Measurements from ENCODE around the gene RTN4RL1. TPM values are rescaled to one million over a fixed set of nuclear protein-coding genes. Genes with fewer than 3 reads are reported as not detected.

RTN4RL1 gene
- total RNA-seq, 1 experiment from 2014 or later = 0.80 TPM

- POLR2A ChIA-PET = no interaction called here
- no peak for TF ChIP-seq SIN3A (IDR thresholded peaks at IDR 0.05; ENCODE audit: borderline replicate concordance, insufficient read depth, low read depth, low read length)
- TF ChIP-seq, protein P1, sequence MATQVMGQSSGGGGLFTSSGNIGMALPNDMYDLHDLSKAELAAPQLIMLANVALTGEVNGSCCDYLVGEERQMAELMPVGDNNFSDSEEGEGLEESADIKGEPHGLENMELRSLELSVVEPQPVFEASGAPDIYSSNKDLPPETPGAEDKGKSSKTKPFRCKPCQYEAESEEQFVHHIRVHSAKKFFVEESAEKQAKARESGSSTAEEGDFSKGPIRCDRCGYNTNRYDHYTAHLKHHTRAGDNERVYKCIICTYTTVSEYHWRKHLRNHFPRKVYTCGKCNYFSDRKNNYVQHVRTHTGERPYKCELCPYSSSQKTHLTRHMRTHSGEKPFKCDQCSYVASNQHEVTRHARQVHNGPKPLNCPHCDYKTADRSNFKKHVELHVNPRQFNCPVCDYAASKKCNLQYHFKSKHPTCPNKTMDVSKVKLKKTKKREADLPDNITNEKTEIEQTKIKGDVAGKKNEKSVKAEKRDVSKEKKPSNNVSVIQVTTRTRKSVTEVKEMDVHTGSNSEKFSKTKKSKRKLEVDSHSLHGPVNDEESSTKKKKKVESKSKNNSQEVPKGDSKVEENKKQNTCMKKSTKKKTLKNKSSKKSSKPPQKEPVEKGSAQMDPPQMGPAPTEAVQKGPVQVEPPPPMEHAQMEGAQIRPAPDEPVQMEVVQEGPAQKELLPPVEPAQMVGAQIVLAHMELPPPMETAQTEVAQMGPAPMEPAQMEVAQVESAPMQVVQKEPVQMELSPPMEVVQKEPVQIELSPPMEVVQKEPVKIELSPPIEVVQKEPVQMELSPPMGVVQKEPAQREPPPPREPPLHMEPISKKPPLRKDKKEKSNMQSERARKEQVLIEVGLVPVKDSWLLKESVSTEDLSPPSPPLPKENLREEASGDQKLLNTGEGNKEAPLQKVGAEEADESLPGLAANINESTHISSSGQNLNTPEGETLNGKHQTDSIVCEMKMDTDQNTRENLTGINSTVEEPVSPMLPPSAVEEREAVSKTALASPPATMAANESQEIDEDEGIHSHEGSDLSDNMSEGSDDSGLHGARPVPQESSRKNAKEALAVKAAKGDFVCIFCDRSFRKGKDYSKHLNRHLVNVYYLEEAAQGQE (IDR thresholded peaks at IDR 0.05; ENCODE audit: insufficient read depth in 1 of 2, low read depth in 2 of 2, low read length in 1 of 2) = no peak
- TF ChIP-seq POLR2AphosphoS5 (IDR thresholded peaks at IDR 0.05; ENCODE audit: low read depth, low read length) = no peak
- no peak for TF ChIP-seq CTCF (IDR thresholded peaks at IDR 0.05)
- no peak for TF ChIP-seq TCF7L2 (IDR thresholded peaks at IDR 0.05; ENCODE audit: low read depth, low read length)
- in situ Hi-C loops (cut with HindIII; ENCODE audit: low pct_unique_long_range_greater_than_20kb, low sequenced_read_pairs) (no loop called here), intact Hi-C loops (cut with micrococcal nuclease; ENCODE audit: unreplicated experiment) (loop anchor here (2.0 kb wide), 1 partner anchor 119 kb away; no protein-coding TSS in a partner anchor)
- peaks cover 3% of the 10 kb centered on the region; the same call in 1 of the 2 replicates for H3K4me1 ChIP-seq (ENCODE audit: control insufficient read depth, insufficient read depth, low read length)
- ATAC-seq (no peak), DNase-seq (ENCODE audit: low read depth, low spot score) (no peak)
- H3K36me3 ChIP-seq (ENCODE audit: control insufficient read depth, insufficient read depth, low read length) = no peaks in the 10 kb centered on the region; the same call in 1 of the 2 replicates
- no peaks in the 10 kb centered on the region; the same call in 1 of the 2 replicates for H3K27me3 ChIP-seq (ENCODE audit: control insufficient read depth, insufficient read depth, low read length)
- CTCF ChIA-PET = no interaction called here
- BruUV-seq (replicated peaks) = no TSS peak
- H3K4me3 ChIP-seq (ENCODE audit: low read depth in 2 of 2, low read length in 2 of 2) = no peak overlapping the region
- H3K27ac ChIP-seq (ENCODE audit: low read length) = no peak overlapping the region
- no peaks in the 10 kb centered on the region for H3K9me3 ChIP-seq (ENCODE audit: control insufficient read depth, insufficient read depth, low read depth, low read length)
Measured at GRCh38 chr17:2027528-2028233, 2.5 kb upstream of the RTN4RL1 start.

DNA sequence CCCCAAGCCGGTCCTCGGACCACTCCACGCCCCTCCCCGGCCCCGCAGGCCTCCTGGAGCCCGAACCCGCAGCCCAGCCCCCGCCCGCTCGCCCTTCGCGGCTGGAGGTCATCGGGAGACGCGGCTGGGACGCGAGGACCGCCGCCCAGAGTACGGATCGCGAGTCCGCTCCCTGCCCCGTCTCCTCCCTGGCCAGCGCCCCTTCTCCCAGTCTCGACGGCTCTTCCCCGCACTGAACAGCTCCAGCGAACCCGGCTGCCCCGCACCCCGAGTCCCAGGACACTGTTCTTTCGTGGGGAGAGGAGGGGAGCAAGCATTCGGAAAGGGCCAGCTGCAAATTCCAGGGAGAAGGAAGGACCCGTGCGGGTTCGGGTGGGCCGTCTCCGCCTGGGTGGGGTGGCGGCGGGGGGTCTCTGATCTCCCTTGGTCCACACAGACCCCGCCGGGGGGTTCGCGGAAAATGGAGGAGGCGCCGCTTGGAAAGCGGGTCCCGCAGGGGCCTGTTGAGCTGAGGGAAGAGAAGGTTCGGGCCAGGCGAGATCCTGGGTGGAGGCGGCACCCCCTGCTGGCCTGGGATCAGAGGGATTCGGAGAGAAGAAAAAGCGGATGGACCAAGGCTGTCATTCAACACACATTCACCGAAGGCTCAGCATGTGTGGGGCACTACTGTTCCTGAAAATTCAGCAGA is 632 bp upstream of the RTN4RL1 start:
- BruUV-seq (replicated peaks) = no TSS peak
- Histone ChIP-seq H3K9me3 (ENCODE audit: control insufficient read depth, insufficient read depth, low read depth, low read length) (no peaks in the 10 kb centered on the region), H3K4me1 (ENCODE audit: control insufficient read depth, insufficient read depth, low read length) (peaks cover 1% of the 10 kb centered on the region; the same call in 1 of the 2 replicates), H3K27ac (ENCODE audit: low read length) (no peak overlapping the region), H3K4me3 (ENCODE audit: low read depth in 2 of 2, low read length in 2 of 2) (peak overlapping the region; percentile 38 to 44), H3K27me3 (ENCODE audit: control insufficient read depth, insufficient read depth, low read length) (no peaks in the 10 kb centered on the region; the same call in 1 of the 2 replicates), H3K36me3 (ENCODE audit: control insufficient read depth, insufficient read depth, low read length) (no peaks in the 10 kb centered on the region; the same call in 1 of the 2 replicates)
- no peak for DNase-seq (ENCODE audit: low read depth, low spot score)
- peak; percentile 87 for TF ChIP-seq CTCF (IDR thresholded peaks at IDR 0.05)
- no peak; the same call in 1 of the 2 replicates for TF ChIP-seq TCF7L2 (IDR thresholded peaks at IDR 0.05; ENCODE audit: low read depth, low read length)
- peak; percentile 62 for ATAC-seq
- in situ Hi-C loops (cut with HindIII; ENCODE audit: low pct_unique_long_range_greater_than_20kb, low sequenced_read_pairs) (no loop called here), intact Hi-C loops (cut with micrococcal nuclease; ENCODE audit: unreplicated experiment) (no loop called here)
- ChIA-PET POLR2A (no interaction called here), CTCF (interaction anchor here (2.6 kb wide), 1 partner anchor 117 kb away, joined by 22 read pairs; no protein-coding TSS in a partner anchor)

All from Panc1 (cell line).